ENCODE measurements around the gene ZDHHC7. TPM values are rescaled to one million over a fixed set of nuclear protein-coding genes. Genes with fewer than 3 reads are reported as not detected.

The ZDHHC7 gene
- total RNA-seq, 2 experiments from 2014 or later, result 39.8 to 44.6 TPM

- H3K27me3 Mint-ChIP-seq, result no peaks in the 10 kb centered on the region
- no peaks in the 10 kb centered on the region for H3K4me1 Mint-ChIP-seq (ENCODE audit: low read depth)
- Histone ChIP-seq H3K9me3 (ENCODE audit: control insufficient read depth in 1 of 2, insufficient read depth in 1 of 2, low read length in 2 of 2) (peaks cover 0 to 15% of the 10 kb centered on the region in 2 experiments), H3K4me1 (ENCODE audit: insufficient read depth, low read length) (peaks cover 8% of the 10 kb centered on the region), H3K4me3 (ENCODE audit: low read length) (no peak overlapping the region), H3K27me3 (ENCODE audit: control insufficient read depth in 1 of 2, insufficient read depth in 2 of 2, low read length in 2 of 2) (no peaks in the 10 kb centered on the region), H3K27ac (ENCODE audit: low read depth in 1 of 2, low read length in 2 of 2) (no peak overlapping the region), H3K36me3 (ENCODE audit: insufficient read depth, low read length) (no peaks in the 10 kb centered on the region)
- ChIA-PET POLR2A (no interaction called here), CTCF (interaction anchor here (1.8 kb wide), 1 partner anchor 160 kb away, joined by 5 read pairs; no protein-coding TSS in a partner anchor)
- DNase-seq (no peak), ATAC-seq (ENCODE audit: poor library complexity) (no peak)
- no peaks in the 10 kb centered on the region for H3K36me3 Mint-ChIP-seq (ENCODE audit: low read depth)
- TF ChIP-seq, protein P1, sequence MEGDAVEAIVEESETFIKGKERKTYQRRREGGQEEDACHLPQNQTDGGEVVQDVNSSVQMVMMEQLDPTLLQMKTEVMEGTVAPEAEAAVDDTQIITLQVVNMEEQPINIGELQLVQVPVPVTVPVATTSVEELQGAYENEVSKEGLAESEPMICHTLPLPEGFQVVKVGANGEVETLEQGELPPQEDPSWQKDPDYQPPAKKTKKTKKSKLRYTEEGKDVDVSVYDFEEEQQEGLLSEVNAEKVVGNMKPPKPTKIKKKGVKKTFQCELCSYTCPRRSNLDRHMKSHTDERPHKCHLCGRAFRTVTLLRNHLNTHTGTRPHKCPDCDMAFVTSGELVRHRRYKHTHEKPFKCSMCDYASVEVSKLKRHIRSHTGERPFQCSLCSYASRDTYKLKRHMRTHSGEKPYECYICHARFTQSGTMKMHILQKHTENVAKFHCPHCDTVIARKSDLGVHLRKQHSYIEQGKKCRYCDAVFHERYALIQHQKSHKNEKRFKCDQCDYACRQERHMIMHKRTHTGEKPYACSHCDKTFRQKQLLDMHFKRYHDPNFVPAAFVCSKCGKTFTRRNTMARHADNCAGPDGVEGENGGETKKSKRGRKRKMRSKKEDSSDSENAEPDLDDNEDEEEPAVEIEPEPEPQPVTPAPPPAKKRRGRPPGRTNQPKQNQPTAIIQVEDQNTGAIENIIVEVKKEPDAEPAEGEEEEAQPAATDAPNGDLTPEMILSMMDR (IDR thresholded peaks at IDR 0.05), result no peak
- no peak overlapping the region for H3K27ac Mint-ChIP-seq
- no peaks in the 10 kb centered on the region for H3K9me3 Mint-ChIP-seq
- intact Hi-C loops (cut with DNase I, micrococcal nuclease), result loop anchor here in 1 of 2 experiments (5.0 kb wide), 1 partner anchor 161 kb away; no protein-coding TSS in a partner anchor
- no peak overlapping the region for H3K4me3 Mint-ChIP-seq
These were observed 84.9 kb downstream of the ZDHHC7 start for GRCh38 chr16:84926462-84926861.

DNA sequence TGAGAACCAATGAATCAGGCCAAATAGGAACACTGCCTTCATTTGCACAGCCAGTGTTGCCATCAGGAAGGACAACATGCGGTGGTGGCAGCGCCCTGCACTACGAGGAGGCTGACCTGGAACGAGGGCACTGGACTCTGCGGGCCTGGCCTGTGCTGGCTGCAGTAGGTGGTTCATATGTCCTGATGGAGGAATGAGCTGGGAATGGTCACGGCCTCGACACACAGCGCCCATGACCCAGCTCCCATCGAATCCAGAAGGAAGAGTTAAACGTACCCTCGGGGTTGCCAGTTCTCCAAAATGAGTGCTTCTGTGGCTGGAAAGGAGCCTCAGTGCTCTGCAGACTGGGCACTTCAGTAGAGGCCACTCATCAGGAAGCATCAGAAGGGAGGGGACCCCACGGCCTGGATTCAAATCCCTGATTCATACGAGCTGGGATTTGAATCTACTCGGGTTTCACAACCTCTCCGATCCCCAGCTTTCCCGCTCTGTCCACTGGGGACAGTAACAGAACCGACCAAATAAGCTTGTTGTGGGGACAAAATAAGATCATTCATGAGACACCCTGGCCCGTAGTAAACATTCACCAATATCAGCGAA lies 85.5 kb downstream of the ZDHHC7 start:
- no peaks in the 10 kb centered on the region for H3K9me3 Mint-ChIP-seq
- ChIA-PET POLR2A (no interaction called here), CTCF (interaction anchor here (1.8 kb wide), 1 partner anchor 161 kb away, joined by 5 read pairs; no protein-coding TSS in a partner anchor)
- Histone ChIP-seq H3K9me3 (ENCODE audit: control insufficient read depth in 1 of 2, insufficient read depth in 1 of 2, low read length in 2 of 2) (peaks cover 0 to 11% of the 10 kb centered on the region in 2 experiments), H3K36me3 (ENCODE audit: insufficient read depth, low read length) (no peaks in the 10 kb centered on the region), H3K27ac (ENCODE audit: low read depth in 1 of 2, low read length in 2 of 2) (no peak overlapping the region), H3K27me3 (ENCODE audit: control insufficient read depth in 1 of 2, insufficient read depth in 2 of 2, low read length in 2 of 2) (no peaks in the 10 kb centered on the region), H3K4me3 (ENCODE audit: low read length) (no peak overlapping the region), H3K4me1 (ENCODE audit: insufficient read depth, low read length) (peaks cover 8% of the 10 kb centered on the region)
- H3K4me3 Mint-ChIP-seq, result no peak overlapping the region
- DNase-seq (no peak), ATAC-seq (ENCODE audit: poor library complexity) (no peak)
- no peaks in the 10 kb centered on the region for H3K27me3 Mint-ChIP-seq
- intact Hi-C loops (cut with DNase I, micrococcal nuclease), result loop anchor here (1.0 to 5.0 kb wide), 3 partner anchors 44 to 161 kb away; no protein-coding TSS in a partner anchor
- H3K27ac Mint-ChIP-seq, result no peak overlapping the region
- H3K4me1 Mint-ChIP-seq (ENCODE audit: low read depth), result no peaks in the 10 kb centered on the region
- TF ChIP-seq, protein P1 (IDR thresholded peaks at IDR 0.05), result no peak
- no peaks in the 10 kb centered on the region for H3K36me3 Mint-ChIP-seq (ENCODE audit: low read depth)

GRCh38 chr16:84925092-84925772 lies 86.1 kb downstream of the ZDHHC7 start:
- ChIA-PET CTCF (interaction anchor here (1.5 to 1.8 kb wide), 2 partner anchors 27 to 162 kb away, joined by 4 to 5 read pairs; no protein-coding TSS in a partner anchor), POLR2A (no interaction called here)
- DNase-seq, result peak; percentile 54 to 82 (median 62)
- Mint-ChIP-seq H3K27me3 (peaks cover 5% of the 10 kb centered on the region), H3K4me1 (ENCODE audit: low read depth) (no peaks in the 10 kb centered on the region), H3K4me3 (no peak overlapping the region), H3K27ac (no peak overlapping the region), H3K9me3 (no peaks in the 10 kb centered on the region), H3K36me3 (ENCODE audit: low read depth) (no peaks in the 10 kb centered on the region)
- H3K4me1 ChIP-seq (ENCODE audit: insufficient read depth, low read length), result peaks cover 3% of the 10 kb centered on the region
- TF ChIP-seq, protein P1 (IDR thresholded peaks at IDR 0.05), result peak; percentile 92
- no peak overlapping the region for H3K27ac ChIP-seq (ENCODE audit: low read depth in 1 of 2, low read length in 2 of 2)
- peak; percentile 60 for ATAC-seq (ENCODE audit: poor library complexity)
- H3K36me3 ChIP-seq (ENCODE audit: insufficient read depth, low read length), result no peaks in the 10 kb centered on the region
- H3K4me3 ChIP-seq (ENCODE audit: low read length), result no peak overlapping the region
- H3K9me3 ChIP-seq (ENCODE audit: control insufficient read depth in 1 of 2, insufficient read depth in 1 of 2, low read length in 2 of 2), result peaks cover 0 to 4% of the 10 kb centered on the region in 2 experiments
- intact Hi-C loops (cut with DNase I, micrococcal nuclease), result loop anchor here (1.0 to 5.0 kb wide), 3 partner anchors 45 to 162 kb away; no protein-coding TSS in a partner anchor
- no peaks in the 10 kb centered on the region for H3K27me3 ChIP-seq (ENCODE audit: control insufficient read depth in 1 of 2, insufficient read depth in 2 of 2, low read length in 2 of 2)

Data from CD4-positive, alpha-beta T cell (primary cell).